ENCODE measurements around the gene ATP8B3.

DNA sequence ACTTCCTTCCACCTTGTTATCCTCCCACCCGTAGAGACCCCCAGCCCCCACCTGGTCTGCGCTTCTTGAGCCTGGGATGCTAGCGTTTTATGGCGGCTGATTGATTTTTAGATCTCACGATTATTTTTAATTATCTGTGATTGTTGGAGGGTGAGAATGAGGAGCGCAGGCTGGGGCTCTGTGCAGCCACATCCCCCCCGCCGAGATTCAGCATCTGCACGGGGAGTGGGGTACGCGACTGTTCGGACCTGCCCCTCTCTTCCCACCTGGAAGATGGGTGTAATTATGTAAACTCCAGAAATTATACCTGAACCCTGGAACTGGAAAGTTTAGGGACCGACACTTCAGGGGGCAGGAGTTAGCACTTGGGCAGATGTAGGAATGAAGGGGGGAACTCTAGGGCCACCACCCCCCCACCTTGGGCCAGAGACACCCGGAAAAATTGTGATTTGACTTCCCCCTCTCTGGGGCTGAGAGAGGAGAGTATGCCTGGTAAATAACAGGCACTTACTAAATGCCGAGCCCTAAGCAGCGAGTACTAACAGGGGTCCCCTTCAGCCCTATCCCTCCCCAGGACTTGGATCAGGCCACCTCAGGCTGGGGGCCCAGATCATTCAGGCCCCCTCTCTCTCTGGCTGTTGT, 60.6 kb downstream of the ATP8B3 start:
- TF ChIP-seq, protein P1, sequence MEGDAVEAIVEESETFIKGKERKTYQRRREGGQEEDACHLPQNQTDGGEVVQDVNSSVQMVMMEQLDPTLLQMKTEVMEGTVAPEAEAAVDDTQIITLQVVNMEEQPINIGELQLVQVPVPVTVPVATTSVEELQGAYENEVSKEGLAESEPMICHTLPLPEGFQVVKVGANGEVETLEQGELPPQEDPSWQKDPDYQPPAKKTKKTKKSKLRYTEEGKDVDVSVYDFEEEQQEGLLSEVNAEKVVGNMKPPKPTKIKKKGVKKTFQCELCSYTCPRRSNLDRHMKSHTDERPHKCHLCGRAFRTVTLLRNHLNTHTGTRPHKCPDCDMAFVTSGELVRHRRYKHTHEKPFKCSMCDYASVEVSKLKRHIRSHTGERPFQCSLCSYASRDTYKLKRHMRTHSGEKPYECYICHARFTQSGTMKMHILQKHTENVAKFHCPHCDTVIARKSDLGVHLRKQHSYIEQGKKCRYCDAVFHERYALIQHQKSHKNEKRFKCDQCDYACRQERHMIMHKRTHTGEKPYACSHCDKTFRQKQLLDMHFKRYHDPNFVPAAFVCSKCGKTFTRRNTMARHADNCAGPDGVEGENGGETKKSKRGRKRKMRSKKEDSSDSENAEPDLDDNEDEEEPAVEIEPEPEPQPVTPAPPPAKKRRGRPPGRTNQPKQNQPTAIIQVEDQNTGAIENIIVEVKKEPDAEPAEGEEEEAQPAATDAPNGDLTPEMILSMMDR (IDR thresholded peaks at IDR 0.05; ENCODE audit: borderline replicate concordance, extremely low read depth, low read length, poor library complexity, severe bottlenecking), result no peak
- no peak for TF ChIP-seq EZH2 (IDR thresholded peaks at IDR 0.05; ENCODE audit: borderline replicate concordance, low read depth, low read length, severe bottlenecking)

All from DND-41 (cell line).